NCI-H2171 (cell line): Measurements from ENCODE around the gene PCBP3.
"Not testable (repeated sequence)": the region's sequence is repeated elsewhere in the genome, so short reads cannot be mapped to it uniquely, and the experiment has no call there.

Experiments used
- DNase-seq: peaks from one replicate; lab custom pipeline; 2025; lab: John Stamatoyannopoulos, UW

PCBP3 gene

GRCh38 chr21:45845063-45845769 is 201.7 kb downstream of the PCBP3 start:
- no peak for DNase-seq

GRCh38 chr21:45845770-45846090 is 202.2 kb downstream of the PCBP3 start:
- DNase-seq = no peak

- no peak for DNase-seq
Measured at GRCh38 chr21:45846373-45847160, 203.0 kb downstream of the PCBP3 start.

GRCh38 chr21:45847870-45848269 is 204.3 kb downstream of the PCBP3 start:
- no peak for DNase-seq

- DNase-seq = no peak
Measured at GRCh38 chr21:45848331-45848730, 204.8 kb downstream of the PCBP3 start.

- DNase-seq = no peak
Measured at GRCh38 chr21:45848805-45849204, 205.3 kb downstream of the PCBP3 start.

GRCh38 chr21:45849651-45850050 is 206.1 kb downstream of the PCBP3 start:
- DNase-seq = no peak

GRCh38 chr21:45850181-45850580 is 206.7 kb downstream of the PCBP3 start:
- DNase-seq = no peak

GRCh38 chr21:45852386-45852785 is 208.9 kb downstream of the PCBP3 start:
- DNase-seq = not testable (repeated sequence)

GRCh38 chr21:45852886-45853400 is 209.4 kb downstream of the PCBP3 start:
- DNase-seq = no peak

GRCh38 chr21:45853703-45854342 is 210.3 kb downstream of the PCBP3 start:
- no peak for DNase-seq

GRCh38 chr21:45854690-45855247 is 211.2 kb downstream of the PCBP3 start:
- DNase-seq = no peak

- no peak for DNase-seq
Measured at GRCh38 chr21:45855248-45855811, 211.8 kb downstream of the PCBP3 start.

- DNase-seq = no peak
Measured at GRCh38 chr21:45856442-45856841, 212.9 kb downstream of the PCBP3 start.

- DNase-seq = no peak
Measured at GRCh38 chr21:45856906-45857305, 213.4 kb downstream of the PCBP3 start.

GRCh38 chr21:45857761-45858160 is 214.2 kb downstream of the PCBP3 start:
- no peak for DNase-seq

GRCh38 chr21:45858180-45858579 is 214.7 kb downstream of the PCBP3 start:
- DNase-seq = no peak

- DNase-seq = no peak
Measured at GRCh38 chr21:45859041-45859761, 215.7 kb downstream of the PCBP3 start.

- no peak for DNase-seq
Measured at GRCh38 chr21:45859762-45860357, 216.3 kb downstream of the PCBP3 start.

GRCh38 chr21:45860493-45861155 is 217.1 kb downstream of the PCBP3 start:
- no peak for DNase-seq
